ENCODE measurements around the gene EGFR. TPM values are rescaled to one million over a fixed set of nuclear protein-coding genes. Genes with fewer than 3 reads are reported as not detected.
A peak's percentile ranks its signal among the peaks of the same experiment; 100 is the strongest.

EGFR gene
- total RNA-seq, 4 donors from 2014 or later: 45.5 to 61.1 (median 56.9) TPM

GRCh38 chr7:55187701-55188491, 169.1 kb downstream of the EGFR start:
- Histone ChIP-seq H3K36me3 (peaks cover 0 to 34% (median 0%) of the 10 kb centered on the region in 3 donors), H3K4me3 (peak overlapping the region in 3 of 4 donors; percentile 20 to 39 (median 37)), H3K27me3 (no peaks in the 10 kb centered on the region), H3K9me3 (no peaks in the 10 kb centered on the region), H3K27ac (peak overlapping the region in 3 of 4 donors; percentile 47 to 84 (median 83)), H3K4me1 (peaks cover 0 to 38% (median 0%) of the 10 kb centered on the region in 4 donors)
- TF ChIP-seq POLR2A (IDR thresholded peaks at IDR 0.05) (no peak), CTCF (IDR thresholded peaks at IDR 0.05) (no peak)
- DNase-seq: peak in 2 of 3 donors; percentile 62 to 72

GRCh38 chr7:55188590-55189138, 169.8 kb downstream of the EGFR start:
- no peaks in the 10 kb centered on the region for H3K9me3 ChIP-seq
- peaks cover 0 to 39% (median 0%) of the 10 kb centered on the region in 4 donors for H3K4me1 ChIP-seq
- peak; percentile 59 to 67 for TF ChIP-seq POLR2A (IDR thresholded peaks at IDR 0.05)
- TF ChIP-seq CTCF (IDR thresholded peaks at IDR 0.05): peak in 1 of 6 experiments; percentile 21
- peak overlapping the region in 3 of 4 donors; percentile 47 to 84 (median 83) for H3K27ac ChIP-seq
- DNase-seq: peak in 2 of 3 donors; percentile 82 to 83
- peaks cover 0 to 34% (median 0%) of the 10 kb centered on the region in 3 donors for H3K36me3 ChIP-seq
- H3K4me3 ChIP-seq: peak overlapping the region in 3 of 4 donors; percentile 20 to 39 (median 37)
- no peaks in the 10 kb centered on the region for H3K27me3 ChIP-seq

- H3K4me3 ChIP-seq: no peak overlapping the region
- peaks cover 0 to 39% (median 0%) of the 10 kb centered on the region in 4 donors for H3K4me1 ChIP-seq
- TF ChIP-seq CTCF (IDR thresholded peaks at IDR 0.05) (no peak), POLR2A (IDR thresholded peaks at IDR 0.05) (no peak)
- H3K36me3 ChIP-seq: peaks cover 0 to 29% (median 0%) of the 10 kb centered on the region in 3 donors
- H3K9me3 ChIP-seq: no peaks in the 10 kb centered on the region
- H3K27me3 ChIP-seq: no peaks in the 10 kb centered on the region
- DNase-seq: peak in 1 of 3 donors; percentile 8
- peak overlapping the region in 3 of 4 donors; percentile 47 to 84 (median 83) for H3K27ac ChIP-seq
These were observed 170.4 kb downstream of the EGFR start for GRCh38 chr7:55189146-55189766.

GRCh38 chr7:55189878-55190436, 171.1 kb downstream of the EGFR start:
- DNase-seq: peak in 1 of 3 donors; percentile 1
- Histone ChIP-seq H3K27ac (no peak overlapping the region), H3K4me1 (peaks cover 0 to 39% (median 0%) of the 10 kb centered on the region in 4 donors), H3K36me3 (peaks cover 0 to 22% (median 0%) of the 10 kb centered on the region in 3 donors), H3K4me3 (no peak overlapping the region), H3K27me3 (no peaks in the 10 kb centered on the region), H3K9me3 (no peaks in the 10 kb centered on the region)
- TF ChIP-seq POLR2A (IDR thresholded peaks at IDR 0.05) (no peak), CTCF (IDR thresholded peaks at IDR 0.05) (no peak)

- H3K4me1 ChIP-seq: peaks cover 0 to 39% (median 0%) of the 10 kb centered on the region in 4 donors
- DNase-seq: peak in 1 of 3 donors; percentile 6
- H3K27ac ChIP-seq: no peak overlapping the region
- H3K36me3 ChIP-seq: peaks cover 0 to 16% (median 0%) of the 10 kb centered on the region in 3 donors
- no peak overlapping the region for H3K4me3 ChIP-seq
- TF ChIP-seq POLR2A (IDR thresholded peaks at IDR 0.05) (no peak), CTCF (IDR thresholded peaks at IDR 0.05) (no peak)
- H3K9me3 ChIP-seq: no peaks in the 10 kb centered on the region
- no peaks in the 10 kb centered on the region for H3K27me3 ChIP-seq
These were observed 171.8 kb downstream of the EGFR start for GRCh38 chr7:55190511-55191160.
